Caki2 (cell line): ENCODE measurements around the gene CEP128. TPM values are rescaled to one million over a fixed set of nuclear protein-coding genes. Genes with fewer than 3 reads are reported as not detected.
"Not testable (repeated sequence)": the region's sequence is repeated elsewhere in the genome, so short reads cannot be mapped to it uniquely, and the experiment has no call there.

Experiments
- DNase-seq: peaks from one replicate; pipeline ENCODE4 v3.0.0-alpha.2; 2015; ENCODE audit warnings: low read depth
- in situ Hi-C: cut with HindIII; loops from 2 replicates; pipeline ENCODE4 v1.10.0; 2016; ENCODE audit warnings: low sequenced_read_pairs, low pct_unique_long_range_greater_than_20kb, mixed read lengths
- total RNA-seq: library from RNA; depleted of rRNA; stranded (reverse); fragments of >200 nt; shearing (Covaris generic); gene quantifications from 2 replicates; pipeline ENCODE4 v1.2.3, GENCODE V29; 2014; ENCODE audit warnings: low replicate concordance

CEP128 gene
- total RNA-seq, 1 experiment from 2014 or later = 3.6 TPM

- no peak for DNase-seq
- in situ Hi-C loops = no loop called here
These were observed 17.0 kb downstream of the CEP128 start for GRCh38 chr14:80924365-80925103.

- no peak for DNase-seq
- in situ Hi-C loops = no loop called here
These were observed 18.2 kb downstream of the CEP128 start for GRCh38 chr14:80923368-80923767.

- DNase-seq = no peak
- in situ Hi-C loops = no loop called here
These were observed 21.9 kb downstream of the CEP128 start for GRCh38 chr14:80919622-80920021.

DNA sequence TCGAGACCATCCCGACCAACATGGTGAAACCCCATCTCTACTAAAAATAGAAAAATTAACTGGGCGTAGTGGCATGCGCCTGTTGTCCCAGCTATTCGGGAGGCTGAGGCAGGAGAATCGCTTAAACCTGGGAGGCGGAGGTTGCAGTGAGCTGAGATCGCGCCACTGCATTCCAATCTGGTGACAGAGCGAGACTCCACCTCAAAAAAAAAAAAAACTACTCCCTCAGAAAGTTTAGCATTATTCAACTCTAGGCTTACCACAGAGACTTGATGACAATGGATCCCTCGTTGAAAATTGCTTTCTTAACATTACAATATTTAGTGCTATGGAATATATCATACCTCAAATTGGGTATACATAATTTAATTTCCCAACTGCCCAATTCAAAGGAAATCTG is 29.5 kb downstream of the CEP128 start:
- DNase-seq, in situ Hi-C loops: not testable (repeated sequence)

- in situ Hi-C loops = no loop called here
- DNase-seq = no peak
These were observed 34.6 kb downstream of the CEP128 start for GRCh38 chr14:80906946-80907345.

- no peak for DNase-seq
These were observed 35.2 kb downstream of the CEP128 start for GRCh38 chr14:80906336-80906735.

DNA sequence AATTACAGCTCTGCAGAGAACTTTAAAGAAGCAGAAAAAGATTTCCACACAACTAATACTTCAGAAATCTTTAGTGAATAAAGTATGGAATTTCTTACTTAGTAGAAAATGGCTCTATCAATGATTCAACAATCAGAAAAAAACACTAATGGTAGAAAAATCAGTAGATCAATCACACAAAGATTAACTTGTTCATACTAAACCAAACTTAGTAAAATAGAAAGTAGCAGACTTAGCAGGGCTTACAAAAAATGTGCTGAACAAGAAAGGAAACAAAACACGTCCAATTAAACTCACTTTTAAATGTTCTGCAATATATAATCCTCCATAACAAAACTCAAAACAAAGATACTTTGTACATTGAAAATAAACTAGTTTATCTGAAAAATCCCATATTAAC is 38.9 kb downstream of the CEP128 start:
- DNase-seq = no peak
- in situ Hi-C loops = no loop called here

More at GRCh38 chr14:80906336-80906735, 35.2 kb downstream of the CEP128 start:
- in situ Hi-C loops = no loop called here

DNA sequence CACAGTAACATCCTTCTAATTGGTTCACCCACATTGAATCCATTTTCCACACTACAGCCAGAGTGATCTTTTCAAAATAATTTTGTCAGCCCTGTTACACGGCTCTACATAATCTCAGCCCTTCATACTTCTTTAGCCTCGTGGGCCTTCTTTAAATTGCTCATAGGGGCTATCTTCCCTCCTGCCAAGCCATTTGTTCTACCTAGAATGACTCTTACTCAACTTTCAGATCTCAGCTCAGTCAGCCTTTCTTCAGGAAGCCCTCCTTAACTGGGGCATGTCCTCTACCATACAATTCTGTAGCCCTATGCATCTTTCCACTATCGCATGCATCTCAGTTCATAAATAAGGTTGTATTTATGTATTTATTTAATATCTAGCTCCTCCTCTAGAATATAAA is 39.7 kb downstream of the CEP128 start:
- DNase-seq = no peak
- in situ Hi-C loops = no loop called here

DNA sequence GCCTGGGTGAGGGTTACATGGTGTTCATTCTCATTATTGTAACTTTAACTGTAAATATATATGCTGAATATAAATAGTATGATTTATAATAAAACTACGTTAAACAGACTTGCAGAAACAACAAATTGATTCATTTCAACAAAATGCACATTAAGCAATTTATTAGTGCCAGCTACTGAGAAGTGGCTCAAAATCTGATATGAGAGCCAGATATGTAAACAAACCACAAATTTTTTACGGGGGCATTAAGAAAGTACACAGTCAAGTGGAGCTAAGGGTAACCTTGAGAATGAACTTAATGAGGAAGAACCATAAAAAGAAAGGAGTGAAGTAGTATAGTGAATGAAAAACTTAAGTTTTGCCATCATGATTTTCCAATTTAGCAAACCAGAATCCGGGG is 40.3 kb downstream of the CEP128 start:
- no peak for DNase-seq
- in situ Hi-C loops = no loop called here

- no peak for DNase-seq
- in situ Hi-C loops = no loop called here
These were observed 68.9 kb downstream of the CEP128 start for GRCh38 chr14:80872645-80873044.

DNA sequence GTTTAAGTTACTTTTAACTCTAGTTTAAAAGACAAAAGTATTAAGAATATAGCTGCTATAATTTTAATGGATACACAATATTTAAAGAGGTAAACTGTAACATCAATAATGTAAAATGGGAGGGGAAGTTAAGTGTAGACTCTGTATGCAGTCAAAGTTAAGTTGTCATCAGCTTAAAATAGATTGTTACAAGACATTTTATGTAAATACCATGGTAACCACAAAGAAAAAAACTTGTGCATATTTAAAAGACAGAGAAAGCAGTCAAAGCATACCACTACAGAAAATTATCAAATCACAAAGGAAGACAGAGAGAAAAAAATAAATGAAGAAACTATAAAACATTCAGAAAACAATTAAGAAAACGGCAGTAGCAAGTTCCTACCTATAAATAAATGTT is 73.3 kb downstream of the CEP128 start:
- in situ Hi-C loops = no loop called here
- DNase-seq = no peak

DNA sequence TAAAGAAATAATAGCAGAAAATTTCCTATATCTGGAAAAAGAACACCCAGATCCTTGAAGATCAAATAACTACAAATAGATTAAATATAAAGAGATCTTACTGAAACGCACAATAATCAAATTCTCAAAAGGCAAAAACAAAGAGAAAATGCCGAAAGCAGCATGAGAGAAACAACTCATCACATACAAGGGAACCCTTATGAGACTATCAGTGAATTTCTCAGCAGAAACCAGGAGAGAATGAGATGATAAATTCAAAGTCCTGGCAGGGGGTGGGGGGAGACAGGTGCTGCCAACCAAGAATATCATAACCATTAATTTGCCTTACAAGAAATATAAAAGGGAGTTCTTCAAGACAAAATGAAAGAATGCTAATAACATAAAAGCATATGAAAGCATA is 73.7 kb downstream of the CEP128 start:
- in situ Hi-C loops = no loop called here

GRCh38 chr14:80867091-80867490 is 74.4 kb downstream of the CEP128 start:
- DNase-seq = no peak
- in situ Hi-C loops = no loop called here

More for the DNA sequence above, 73.7 kb downstream of the CEP128 start:
- DNase-seq = no peak

DNA sequence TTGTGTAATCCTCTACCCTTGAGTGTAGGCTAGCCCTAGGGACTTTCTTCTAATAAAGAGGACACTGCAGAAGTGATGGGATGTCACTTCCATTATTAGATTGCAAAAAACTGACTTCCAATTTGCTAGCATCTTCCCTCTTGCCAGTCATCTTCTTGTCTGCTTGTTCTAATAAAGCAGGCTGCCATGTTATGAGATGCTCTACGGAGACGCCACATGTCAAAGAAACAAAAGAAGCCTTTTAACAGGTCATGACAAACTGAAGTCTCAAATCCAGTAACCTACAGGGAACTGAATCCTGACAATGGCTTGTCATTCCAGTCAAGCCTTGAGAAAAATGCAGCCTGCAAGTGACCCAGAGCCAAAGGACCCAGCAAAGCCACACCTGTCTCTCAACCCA is 76.0 kb downstream of the CEP128 start:
- DNase-seq = no peak
- in situ Hi-C loops = no loop called here

DNA sequence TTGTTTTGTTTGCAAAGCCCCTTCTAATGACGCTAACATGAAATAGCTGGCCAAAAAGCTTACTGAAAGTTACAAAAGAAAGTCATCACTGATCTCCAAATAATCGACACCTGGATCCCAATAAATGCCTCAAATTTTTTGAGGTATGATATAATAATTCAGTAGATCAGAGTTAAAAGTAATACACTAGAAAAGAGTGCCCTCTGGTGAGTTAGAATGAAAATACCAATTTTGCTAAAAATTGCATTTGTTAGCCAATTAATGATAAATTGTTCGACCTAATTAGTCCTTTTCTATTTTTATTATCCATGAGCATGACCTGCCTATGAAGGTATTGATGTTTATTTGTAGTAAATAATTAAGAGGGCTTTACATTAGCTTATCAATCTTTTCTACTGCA is 78.6 kb downstream of the CEP128 start:
- in situ Hi-C loops = no loop called here

DNA sequence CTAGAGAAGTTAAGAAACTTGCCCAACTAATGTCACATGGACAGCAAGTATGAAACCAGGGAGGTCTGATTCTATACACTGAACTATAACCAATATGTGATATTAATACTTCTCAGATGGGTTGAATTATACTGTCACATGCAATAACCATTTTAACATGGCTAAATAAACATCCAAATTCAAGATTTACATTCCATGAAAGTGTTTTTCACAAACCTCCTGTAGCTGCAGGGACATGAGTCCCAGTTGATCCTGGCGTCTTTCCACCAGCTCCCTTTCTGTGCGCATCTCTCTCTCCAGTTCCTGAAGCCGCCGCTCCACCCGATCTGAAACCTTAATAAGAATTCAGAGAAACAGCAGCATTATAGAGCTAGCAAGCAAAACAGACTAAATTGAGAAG is 79.0 kb downstream of the CEP128 start:
- in situ Hi-C loops = no loop called here
- no peak for DNase-seq

More for the DNA sequence above, 78.6 kb downstream of the CEP128 start:
- DNase-seq = no peak

GRCh38 chr14:80850197-80850814 is 91.2 kb downstream of the CEP128 start:
- peak; percentile 8 for DNase-seq
- in situ Hi-C loops = no loop called here

DNA sequence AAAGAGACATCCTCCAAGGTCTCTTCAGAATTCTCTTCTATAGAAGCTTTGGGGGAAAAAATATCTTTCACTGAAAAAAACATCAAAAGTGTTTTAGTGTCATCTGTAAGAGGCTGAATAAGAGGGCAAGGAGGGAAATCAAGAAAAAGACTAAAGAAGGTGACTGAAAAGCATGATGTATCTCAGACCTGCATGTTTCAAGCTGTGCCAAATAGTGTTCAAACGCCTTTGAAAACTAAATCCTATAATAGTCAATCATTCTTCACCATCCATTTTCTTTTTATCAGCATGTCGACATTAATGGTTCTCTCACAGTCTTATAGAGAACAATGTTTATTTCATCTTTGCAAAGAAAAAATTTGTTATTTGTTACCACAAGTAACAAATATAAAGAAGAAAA is 94.5 kb downstream of the CEP128 start:
- in situ Hi-C loops = no loop called here
- no peak for DNase-seq

- in situ Hi-C loops = no loop called here
- DNase-seq = no peak
These were observed 95.7 kb downstream of the CEP128 start for GRCh38 chr14:80845856-80846255.

GRCh38 chr14:80844872-80845271 is 96.7 kb downstream of the CEP128 start:
- DNase-seq = peak; percentile 1

More at GRCh38 chr14:80844872-80845271, 96.7 kb downstream of the CEP128 start:
- in situ Hi-C loops = no loop called here
